ENCODE data around the gene LRRC2. TPM values are rescaled to one million over a fixed set of nuclear protein-coding genes. Genes with fewer than 3 reads are reported as not detected.

Gene LRRC2
- total and polyA plus RNA-seq, 2 experiments from 2014 or later = 0.60 to 4.4 TPM

- Histone ChIP-seq H2AFZ (no peak overlapping the region), H3K4me3 (no peak overlapping the region), H3K36me3 (replicated peaks; ENCODE audit: insufficient read depth, low read depth) (no peaks in the 10 kb centered on the region), H3K79me2 (no peaks in the 10 kb centered on the region), H3K9me2 (replicated peaks; ENCODE audit: insufficient read depth) (no peaks in the 10 kb centered on the region), H3K9me3 (ENCODE audit: low read depth) (no peaks in the 10 kb centered on the region), H4K20me1 (ENCODE audit: insufficient read depth, poor library complexity, severe bottlenecking) (no peaks in the 10 kb centered on the region), H3K27ac (peak overlapping the region; percentile 54), H3K27me3 (no peaks in the 10 kb centered on the region), H3K4me2 (peak overlapping the region; percentile 62), H3K4me1 (ENCODE audit: insufficient read depth) (peaks cover 9% of the 10 kb centered on the region)
- DNase-seq (ENCODE audit: low spot score) = peak; percentile 50
- TF ChIP-seq, protein P1, sequence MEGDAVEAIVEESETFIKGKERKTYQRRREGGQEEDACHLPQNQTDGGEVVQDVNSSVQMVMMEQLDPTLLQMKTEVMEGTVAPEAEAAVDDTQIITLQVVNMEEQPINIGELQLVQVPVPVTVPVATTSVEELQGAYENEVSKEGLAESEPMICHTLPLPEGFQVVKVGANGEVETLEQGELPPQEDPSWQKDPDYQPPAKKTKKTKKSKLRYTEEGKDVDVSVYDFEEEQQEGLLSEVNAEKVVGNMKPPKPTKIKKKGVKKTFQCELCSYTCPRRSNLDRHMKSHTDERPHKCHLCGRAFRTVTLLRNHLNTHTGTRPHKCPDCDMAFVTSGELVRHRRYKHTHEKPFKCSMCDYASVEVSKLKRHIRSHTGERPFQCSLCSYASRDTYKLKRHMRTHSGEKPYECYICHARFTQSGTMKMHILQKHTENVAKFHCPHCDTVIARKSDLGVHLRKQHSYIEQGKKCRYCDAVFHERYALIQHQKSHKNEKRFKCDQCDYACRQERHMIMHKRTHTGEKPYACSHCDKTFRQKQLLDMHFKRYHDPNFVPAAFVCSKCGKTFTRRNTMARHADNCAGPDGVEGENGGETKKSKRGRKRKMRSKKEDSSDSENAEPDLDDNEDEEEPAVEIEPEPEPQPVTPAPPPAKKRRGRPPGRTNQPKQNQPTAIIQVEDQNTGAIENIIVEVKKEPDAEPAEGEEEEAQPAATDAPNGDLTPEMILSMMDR (IDR thresholded peaks at IDR 0.05; ENCODE audit: poor library complexity) = no peak
- no peak for TF ChIP-seq EZH2 (IDR thresholded peaks at IDR 0.05; ENCODE audit: borderline replicate concordance)
- TF ChIP-seq EZH2phosphoT487 (IDR thresholded peaks at IDR 0.05; ENCODE audit: low read depth, severe bottlenecking, unreplicated experiment) = no peak
- WGBS (ENCODE audit: low lambda C conversion rate, missing lambda C conversion rate) = 66% methylated on average over 5 of the region's 5 CpGs
Measured at GRCh38 chr3:46585799-46586693, 19.9 kb upstream of the LRRC2 start.

GRCh38 chr3:46584598-46585467 is 18.7 kb upstream of the LRRC2 start:
- Histone ChIP-seq H3K4me1 (ENCODE audit: insufficient read depth) (peaks cover 9% of the 10 kb centered on the region), H4K20me1 (ENCODE audit: insufficient read depth, poor library complexity, severe bottlenecking) (no peaks in the 10 kb centered on the region), H3K4me3 (no peak overlapping the region), H3K79me2 (no peaks in the 10 kb centered on the region), H3K27ac (no peak overlapping the region), H3K27me3 (no peaks in the 10 kb centered on the region), H3K4me2 (no peak overlapping the region), H3K9me2 (replicated peaks; ENCODE audit: insufficient read depth) (no peaks in the 10 kb centered on the region), H2AFZ (no peak overlapping the region), H3K9me3 (ENCODE audit: low read depth) (no peaks in the 10 kb centered on the region), H3K36me3 (replicated peaks; ENCODE audit: insufficient read depth, low read depth) (no peaks in the 10 kb centered on the region)
- 90% methylated on average over 7 of the region's 7 CpGs for WGBS (ENCODE audit: low lambda C conversion rate, missing lambda C conversion rate)
- DNase-seq (ENCODE audit: low spot score) = no peak
- TF ChIP-seq, protein P1 (IDR thresholded peaks at IDR 0.05; ENCODE audit: poor library complexity) = no peak
- TF ChIP-seq EZH2phosphoT487 (IDR thresholded peaks at IDR 0.05; ENCODE audit: low read depth, severe bottlenecking, unreplicated experiment) (no peak), EZH2 (IDR thresholded peaks at IDR 0.05; ENCODE audit: borderline replicate concordance) (no peak)

GRCh38 chr3:46580675-46581074 is 14.6 kb upstream of the LRRC2 start:
- Histone ChIP-seq H3K4me2 (no peak overlapping the region), H2AFZ (no peak overlapping the region), H3K4me3 (no peak overlapping the region), H3K9me3 (ENCODE audit: low read depth) (no peaks in the 10 kb centered on the region), H3K36me3 (replicated peaks; ENCODE audit: insufficient read depth, low read depth) (no peaks in the 10 kb centered on the region), H3K27ac (no peak overlapping the region), H3K9me2 (replicated peaks; ENCODE audit: insufficient read depth) (no peaks in the 10 kb centered on the region), H3K27me3 (peaks cover 25% of the 10 kb centered on the region), H3K79me2 (no peaks in the 10 kb centered on the region), H3K4me1 (ENCODE audit: insufficient read depth) (peaks cover 6% of the 10 kb centered on the region), H4K20me1 (ENCODE audit: insufficient read depth, poor library complexity, severe bottlenecking) (no peaks in the 10 kb centered on the region)
- no peak for TF ChIP-seq EZH2 (IDR thresholded peaks at IDR 0.05; ENCODE audit: borderline replicate concordance)
- TF ChIP-seq, protein P1 (IDR thresholded peaks at IDR 0.05; ENCODE audit: poor library complexity) = no peak
- WGBS (ENCODE audit: low lambda C conversion rate, missing lambda C conversion rate) = 95% methylated on average over 1 of the region's 1 CpG
- DNase-seq (ENCODE audit: low spot score) = no peak
